ENCODE data around the gene UVRAG. TPM values are rescaled to one million over a fixed set of nuclear protein-coding genes. Genes with fewer than 3 reads are reported as not detected.
A peak's percentile ranks its signal among the peaks of the same experiment; 100 is the strongest.

Gene UVRAG
- polyA plus RNA-seq, 3 donors: 15.6 to 17.3 (median 16.7) TPM

GRCh38 chr11:76095891-76096290 lies 280.9 kb downstream of the UVRAG start:
- no peak for DNase-seq

DNA sequence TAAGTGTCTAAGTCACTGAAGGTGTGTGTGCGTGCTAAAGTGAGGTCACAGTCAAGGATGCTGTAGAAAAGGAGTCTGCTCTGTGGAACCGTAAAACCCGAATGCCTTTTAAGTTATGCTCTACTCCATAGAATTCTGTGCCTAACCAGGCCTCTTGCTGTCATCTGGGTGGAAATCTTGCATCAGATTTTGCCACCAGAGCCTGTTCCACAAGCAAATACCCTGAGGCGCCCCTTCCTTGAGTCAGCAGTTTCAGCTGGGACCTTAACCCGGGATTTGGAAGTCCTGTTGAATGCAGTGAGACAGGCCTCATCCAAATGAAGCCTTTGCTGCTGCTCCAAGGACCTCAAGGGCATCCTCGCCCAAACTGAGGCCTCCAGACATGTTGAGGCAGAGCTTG lies 281.5 kb downstream of the UVRAG start:
- no peak for DNase-seq

- no peak for DNase-seq
Measured at GRCh38 chr11:76102802-76103201, 287.8 kb downstream of the UVRAG start.

DNA sequence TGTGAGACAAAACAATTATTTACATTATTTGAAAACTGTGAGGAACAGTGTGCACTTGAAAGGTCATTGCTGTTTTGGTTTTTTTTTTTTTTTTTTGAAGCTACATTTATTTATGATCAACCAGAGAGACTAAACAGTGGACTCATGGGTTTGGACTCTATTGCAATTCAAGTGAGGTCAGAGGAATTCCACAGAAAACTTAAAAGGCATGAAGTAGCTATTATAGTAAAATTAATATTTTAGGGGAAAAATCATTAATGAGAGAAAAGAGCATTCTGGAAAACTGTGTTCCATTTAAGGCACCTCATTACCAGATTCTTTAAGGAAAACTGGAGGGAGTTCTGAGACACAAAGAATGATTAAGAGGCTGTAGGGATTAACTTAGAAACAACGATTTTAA lies 288.4 kb downstream of the UVRAG start:
- DNase-seq: no peak

DNA sequence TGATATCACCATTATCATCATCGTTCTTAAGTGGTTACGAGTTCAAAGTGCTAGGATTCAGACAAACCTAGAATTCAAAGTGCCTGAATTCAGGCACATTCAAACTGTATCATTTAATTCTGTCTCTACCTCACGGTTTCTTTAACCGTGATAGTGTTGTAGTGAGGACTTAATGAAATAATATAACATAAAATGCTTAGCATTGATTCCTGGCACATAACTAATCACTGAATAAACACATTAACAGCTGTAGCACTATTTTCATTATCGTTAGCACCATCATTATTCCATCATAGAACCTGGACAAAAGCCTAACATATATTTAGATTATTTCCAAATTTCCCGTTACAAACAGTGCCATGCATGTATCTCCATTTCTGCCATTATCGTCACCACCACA lies 289.3 kb downstream of the UVRAG start:
- no peak for DNase-seq

DNA sequence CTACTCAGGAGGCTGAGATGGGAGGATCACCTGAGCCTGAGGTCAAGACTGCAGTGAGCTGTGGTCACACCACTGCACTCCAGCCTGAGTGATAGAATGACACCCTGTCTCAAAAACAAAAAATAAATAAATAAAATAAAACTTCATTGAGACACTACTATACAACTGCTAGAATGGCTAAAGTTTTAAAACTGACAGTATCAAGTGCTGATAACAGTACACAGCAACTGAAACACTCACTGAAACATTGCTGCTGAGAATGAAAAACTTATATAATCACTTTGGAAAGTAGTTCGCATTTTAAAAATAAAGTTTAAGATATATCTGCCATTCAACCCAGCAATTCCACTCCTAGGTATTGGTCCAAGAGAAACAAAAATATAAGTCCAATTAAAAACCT lies 290.6 kb downstream of the UVRAG start:
- no peak for DNase-seq

DNA sequence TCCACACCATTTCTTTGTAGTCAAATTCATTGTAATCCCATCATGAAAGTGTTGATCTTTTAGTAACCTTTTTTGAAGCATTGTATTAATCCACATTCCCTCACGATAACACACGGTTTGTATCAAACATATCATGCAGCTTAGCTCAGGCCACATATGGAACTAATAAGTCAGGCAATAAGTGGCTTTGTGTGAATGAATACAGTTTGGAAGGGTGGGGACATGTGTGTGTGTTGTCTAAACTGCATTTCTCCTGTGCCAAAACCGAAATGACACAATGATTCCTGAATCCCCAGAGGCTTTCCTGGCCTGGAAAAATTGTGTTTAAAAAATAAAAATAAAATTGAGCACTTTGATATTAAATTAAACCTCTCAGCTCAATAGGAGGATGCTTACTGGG lies 293.0 kb downstream of the UVRAG start:
- no peak for DNase-seq

- DNase-seq: no peak
Measured at GRCh38 chr11:76114238-76114637, 299.2 kb downstream of the UVRAG start.

GRCh38 chr11:76115555-76115954 lies 300.5 kb downstream of the UVRAG start:
- no peak for DNase-seq

- no peak for DNase-seq
Measured at GRCh38 chr11:76119032-76119431, 304.0 kb downstream of the UVRAG start.

DNA sequence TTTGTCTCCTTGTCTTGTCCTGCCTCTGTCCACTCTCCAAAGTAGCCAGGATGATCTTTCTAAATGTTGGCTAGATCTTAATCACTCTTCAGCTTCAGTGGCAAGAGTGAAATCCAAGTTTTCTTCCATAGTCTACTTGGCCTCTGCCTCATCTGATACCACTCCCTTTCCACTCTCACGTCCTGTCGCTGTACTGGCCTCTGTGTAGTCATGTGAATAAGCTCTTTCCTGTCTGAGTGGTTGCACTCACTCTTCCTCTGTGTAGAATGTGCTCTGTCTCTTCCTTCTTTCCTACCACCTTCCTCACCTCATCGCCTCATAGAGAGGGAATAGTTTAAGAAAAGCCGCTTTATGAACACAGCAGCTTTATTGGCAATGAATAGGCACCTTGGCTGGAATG lies 304.8 kb downstream of the UVRAG start:
- no peak for DNase-seq

GRCh38 chr11:76120513-76121101 lies 305.6 kb downstream of the UVRAG start:
- DNase-seq: peak; percentile 65

DNA sequence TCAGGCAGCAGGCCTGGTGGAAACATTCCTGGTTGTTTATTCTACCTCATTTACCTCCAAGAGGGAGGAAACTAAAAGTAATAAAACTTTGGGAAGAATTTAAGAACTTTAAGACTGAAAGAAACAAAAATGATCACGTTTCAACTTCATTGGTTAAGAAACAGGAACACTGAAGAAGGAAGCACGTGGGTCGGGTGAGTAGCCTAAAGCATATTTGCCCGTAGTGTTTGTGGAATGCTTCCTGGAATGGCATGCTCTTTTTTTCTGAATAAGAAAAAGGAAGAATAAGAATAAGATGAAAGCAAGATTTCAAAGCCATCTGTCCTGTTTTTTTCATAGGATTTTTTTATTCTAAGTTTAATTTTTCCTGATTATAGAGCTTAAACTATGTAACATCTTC lies 308.2 kb downstream of the UVRAG start:
- no peak for DNase-seq

GRCh38 chr11:76124905-76125770 lies 310.1 kb downstream of the UVRAG start:
- DNase-seq: no peak

GRCh38 chr11:76129729-76130128 lies 314.7 kb downstream of the UVRAG start:
- no peak for DNase-seq

DNA sequence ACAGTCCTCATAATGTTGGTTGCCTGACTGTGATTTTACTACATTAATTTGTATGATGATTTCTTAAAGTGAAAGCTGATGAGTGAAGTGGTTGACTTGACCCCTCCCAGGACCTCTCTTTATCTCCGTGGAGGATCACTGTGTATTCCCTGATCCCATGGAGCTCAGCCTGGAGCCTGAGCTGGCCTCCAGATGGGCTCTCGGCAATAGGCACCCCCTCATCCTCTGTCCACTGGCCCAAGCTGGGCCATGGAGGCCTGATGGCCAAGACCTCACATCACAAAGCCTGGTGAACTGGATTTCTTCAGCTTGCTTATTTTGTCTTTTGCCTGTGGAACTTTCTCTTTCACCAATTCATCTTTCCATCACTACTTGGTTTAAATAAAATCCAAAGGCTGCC lies 316.1 kb downstream of the UVRAG start:
- DNase-seq: no peak

GRCh38 chr11:76131671-76132631 lies 316.9 kb downstream of the UVRAG start:
- DNase-seq: peak; percentile 73

- no peak for DNase-seq
Measured at GRCh38 chr11:76134239-76134638, 319.2 kb downstream of the UVRAG start.

- DNase-seq: peak; percentile 38
Measured at GRCh38 chr11:76135491-76135890, 320.5 kb downstream of the UVRAG start.

DNA sequence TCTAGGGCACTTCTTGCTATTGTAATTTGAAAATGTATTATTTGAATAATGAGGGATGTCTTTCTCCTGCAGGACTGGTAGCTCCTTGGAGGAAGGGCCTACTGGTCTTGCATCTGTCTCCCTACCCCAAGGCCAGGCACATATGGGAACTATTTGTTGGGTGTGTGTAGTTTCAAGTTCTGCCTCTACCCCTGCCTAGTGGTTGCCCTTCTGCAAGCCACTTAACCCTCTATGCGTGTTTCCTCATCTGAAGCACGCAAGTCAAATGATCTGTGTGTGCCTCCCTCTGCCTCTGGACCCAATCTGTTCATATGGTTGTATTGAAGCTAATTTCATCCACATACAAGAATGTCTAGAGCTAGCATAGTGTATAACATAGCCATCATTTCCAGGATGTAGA lies 324.3 kb downstream of the UVRAG start:
- no peak for DNase-seq

GRCh38 chr11:76140912-76141574 lies 326.0 kb downstream of the UVRAG start:
- DNase-seq: no peak
